ENCODE measurements around the gene FLAD1.
"Not testable (repeated sequence)": the region's sequence is repeated elsewhere in the genome, so short reads cannot be mapped to it uniquely, and the experiment has no call there.

FLAD1 gene

GRCh38 chr1:154988058-154988954 lies 5.2 kb downstream of the FLAD1 start:
- DNase-seq (ENCODE audit: low read depth in 3 of 3) = no peak

- DNase-seq (ENCODE audit: low read depth in 3 of 3) = no peak
Observed at GRCh38 chr1:154989195-154989860, 6.2 kb downstream of the FLAD1 start.

GRCh38 chr1:154990276-154990675 lies 7.1 kb downstream of the FLAD1 start:
- no peak for DNase-seq (ENCODE audit: low read depth in 3 of 3)

- no peak for DNase-seq (ENCODE audit: low read depth in 3 of 3)
Observed at GRCh38 chr1:154992721-154993571, 9.8 kb downstream of the FLAD1 start.

- DNase-seq (ENCODE audit: low read depth in 3 of 3) = no peak
Observed at GRCh38 chr1:154993572-154994268, 10.6 kb downstream of the FLAD1 start, which contains the start of gene LENEP. TSS of gene LENEP (plus strand) at chr1:154993586. CDS start at chr1:154993608, 22 bp downstream.

GRCh38 chr1:154994269-154994587 lies 11.1 kb downstream of the FLAD1 start:
- DNase-seq (ENCODE audit: low read depth in 3 of 3) = no peak

- no peak for DNase-seq (ENCODE audit: low read depth in 3 of 3)
Observed at GRCh38 chr1:154994591-154994990, 11.4 kb downstream of the FLAD1 start.

GRCh38 chr1:154995301-154995983 lies 12.3 kb downstream of the FLAD1 start:
- DNase-seq (ENCODE audit: low read depth in 3 of 3) = not testable (repeated sequence)

GRCh38 chr1:154996966-154997701 lies 14.0 kb downstream of the FLAD1 start:
- DNase-seq (ENCODE audit: low read depth in 3 of 3) = no peak

- no peak for DNase-seq (ENCODE audit: low read depth in 3 of 3)
Observed at GRCh38 chr1:154998201-154998780, 15.1 kb downstream of the FLAD1 start.

GRCh38 chr1:154998818-154999570 lies 15.8 kb downstream of the FLAD1 start:
- DNase-seq (ENCODE audit: low read depth in 3 of 3) = no peak

- no peak for DNase-seq (ENCODE audit: low read depth in 3 of 3)
Observed at GRCh38 chr1:154999571-155000410, 16.6 kb downstream of the FLAD1 start.

- DNase-seq (ENCODE audit: low read depth in 3 of 3) = no peak
Observed at GRCh38 chr1:155000411-155000725, 17.2 kb downstream of the FLAD1 start.

GRCh38 chr1:155000726-155001424 lies 17.7 kb downstream of the FLAD1 start:
- DNase-seq (ENCODE audit: low read depth in 3 of 3) = peak in 2 of 3 experiments; percentile 58 to 69

GRCh38 chr1:155001425-155001674 lies 18.2 kb downstream of the FLAD1 start:
- no peak for DNase-seq (ENCODE audit: low read depth in 3 of 3)

GRCh38 chr1:155001675-155002463 lies 18.7 kb downstream of the FLAD1 start:
- DNase-seq (ENCODE audit: low read depth in 3 of 3) = peak; percentile 96 to 97 (median 97)

Data from stimulated activated CD4-positive, alpha-beta T cell treated with anti-CD3 and anti-CD28 coated beads, TNF-alpha, amount 100 ng/mL, for 4 hours (primary cell).